Right ventricle myocardium inferior (tissue), 1 donor: ENCODE results near the gene TAF15. TPM values are rescaled to one million over a fixed set of nuclear protein-coding genes. Genes with fewer than 3 reads are reported as not detected.

Experiments
- ATAC-seq: fragments of 200-7000 bp; cut with Tn5 transposase; one replicate; pipeline ENCODE4 v1.9.1; 2020; ENCODE audit warnings: mild to moderate bottlenecking, moderate library complexity
- DNase-seq: peaks from one replicate; pipeline ENCODE4 v3.0.0; 2021; ENCODE audit errors: missing footprints
- intact Hi-C: fragments of 100-400 bp; cut with DNase I; formaldehyde crosslinking; loops from one replicate; pipeline ENCODE4 v1.11.0; 2022
- total RNA-seq: library from RNA; stranded (reverse); fragmentation: NEBNext Ultra II Directional; extraction: Animal tissue kit (Norgen Biotek cat#: 25700); gene quantifications from one replicate; pipeline ENCODE4 v1.2.1, GENCODE V29; 2021
- donor health status: DM: no; HTN: yes; CAD: no; lungs with severe emphysema.

TAF15 gene
- total RNA-seq, 1 donor from 2014 or later: 95.9 TPM

DNA sequence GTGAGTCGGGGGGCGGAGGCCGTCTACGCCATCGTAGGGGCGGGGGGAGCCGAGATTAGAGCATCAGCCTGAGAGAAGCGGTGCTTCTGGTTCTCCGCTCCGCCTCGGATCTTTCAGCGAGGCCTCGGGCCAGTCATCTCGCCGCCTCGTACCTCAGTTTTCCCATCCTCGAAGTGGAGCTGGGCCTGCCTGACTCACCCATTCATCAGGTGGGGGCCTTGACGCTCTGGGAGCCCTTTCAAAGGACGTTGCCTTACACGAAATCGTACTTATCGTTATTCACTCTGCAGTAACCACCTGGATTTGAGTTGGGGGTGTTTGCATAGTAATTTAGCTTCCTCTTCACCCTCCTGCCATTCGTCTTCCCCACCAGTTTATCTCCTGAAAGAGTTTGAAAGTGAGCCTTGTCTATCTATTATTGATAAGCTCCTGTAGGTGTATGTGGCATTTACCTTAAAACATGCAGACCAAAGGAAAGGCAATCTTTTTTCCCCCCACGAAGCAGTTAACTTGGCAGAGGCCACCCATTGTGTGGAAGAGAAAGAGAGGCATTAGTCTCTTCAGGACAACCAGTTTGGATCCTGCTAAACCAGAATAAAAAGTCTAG is 674 bp downstream of the TAF15 start:
- DNase-seq: no peak
- no peak for ATAC-seq
- intact Hi-C loops: no loop called here

DNA sequence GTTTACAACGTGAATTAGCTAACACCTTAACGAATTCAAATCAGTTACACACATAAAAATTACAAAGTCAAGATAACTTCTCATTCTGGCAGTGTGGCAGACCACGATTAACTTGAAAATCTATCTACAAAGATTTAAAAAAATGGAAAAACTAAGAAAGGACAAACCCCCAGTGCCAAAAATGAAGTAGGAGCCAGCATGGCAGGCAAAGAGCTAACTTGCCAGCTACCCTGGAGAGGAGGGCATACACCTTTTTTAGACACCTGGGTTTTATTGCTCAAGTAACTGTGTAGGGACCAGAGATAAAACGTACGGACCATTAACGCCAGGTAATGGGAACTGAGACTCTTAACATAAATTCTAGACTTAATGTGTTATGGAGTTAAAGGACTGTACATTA is 2.5 kb downstream of the TAF15 start:
- intact Hi-C loops: no loop called here
- ATAC-seq (no peak), DNase-seq (no peak)

DNA sequence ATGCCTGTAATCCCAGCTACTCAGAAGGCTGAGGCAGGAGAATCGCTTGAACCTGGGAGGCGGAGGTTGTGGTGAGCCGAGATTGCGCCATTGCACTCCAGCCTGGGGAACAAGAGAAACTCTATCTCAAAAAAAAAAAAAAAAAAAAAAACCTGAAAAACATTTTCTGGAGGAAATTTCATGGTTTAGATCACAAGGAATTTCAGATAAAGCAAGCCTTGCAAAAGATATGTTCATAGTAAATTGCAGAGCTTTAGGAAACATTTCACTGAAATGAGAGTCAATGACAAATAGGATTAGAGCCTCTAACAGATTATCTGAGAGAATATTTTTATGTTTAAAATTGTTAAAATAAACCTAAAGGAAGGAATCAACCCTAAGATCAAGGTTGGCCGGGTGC is 3.2 kb downstream of the TAF15 start:
- intact Hi-C loops: no loop called here
- ATAC-seq (no peak), DNase-seq (no peak)

DNA sequence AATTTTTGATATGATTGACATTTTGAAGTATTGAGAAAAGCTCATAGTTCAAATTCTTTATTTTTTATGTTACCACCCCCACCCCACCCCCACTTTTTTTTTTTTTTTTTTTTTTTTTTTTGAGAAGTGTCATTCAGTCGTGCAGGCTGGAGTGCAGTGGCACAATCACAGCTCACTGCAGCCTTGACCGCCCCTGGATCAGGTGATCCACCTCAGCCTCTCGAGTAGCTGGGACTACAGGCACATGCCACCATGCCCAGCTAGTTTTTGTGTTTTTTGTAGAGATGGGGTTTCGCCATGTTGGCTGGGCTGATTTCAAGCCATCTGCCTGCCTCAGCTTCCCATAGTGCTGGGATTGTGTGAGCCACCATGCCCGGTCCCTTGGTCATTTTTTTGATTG is 7.4 kb downstream of the TAF15 start:
- intact Hi-C loops: no loop called here
- no peak for ATAC-seq

DNA sequence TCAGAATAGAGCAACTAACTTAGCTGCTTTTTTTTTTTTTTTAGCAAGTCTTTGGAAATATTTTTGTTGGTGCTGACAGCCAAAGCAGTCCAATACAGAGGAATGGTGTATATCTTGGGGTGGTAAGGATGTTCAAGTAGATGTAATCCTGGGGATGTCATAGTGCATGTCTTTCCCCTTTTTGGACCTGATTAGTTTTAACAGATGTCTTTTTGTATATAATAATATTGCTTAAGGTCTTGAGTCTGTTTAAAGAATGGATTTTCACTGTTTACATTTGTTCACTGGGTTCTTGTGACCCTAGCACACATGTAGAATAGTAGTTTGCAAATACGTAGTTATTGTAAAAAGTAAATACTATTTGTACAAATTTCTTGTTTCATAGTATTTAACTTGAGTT is 7.9 kb downstream of the TAF15 start:
- intact Hi-C loops: no loop called here
- no peak for ATAC-seq
- no peak for DNase-seq

More for the DNA sequence above, 7.4 kb downstream of the TAF15 start:
- no peak for DNase-seq

DNA sequence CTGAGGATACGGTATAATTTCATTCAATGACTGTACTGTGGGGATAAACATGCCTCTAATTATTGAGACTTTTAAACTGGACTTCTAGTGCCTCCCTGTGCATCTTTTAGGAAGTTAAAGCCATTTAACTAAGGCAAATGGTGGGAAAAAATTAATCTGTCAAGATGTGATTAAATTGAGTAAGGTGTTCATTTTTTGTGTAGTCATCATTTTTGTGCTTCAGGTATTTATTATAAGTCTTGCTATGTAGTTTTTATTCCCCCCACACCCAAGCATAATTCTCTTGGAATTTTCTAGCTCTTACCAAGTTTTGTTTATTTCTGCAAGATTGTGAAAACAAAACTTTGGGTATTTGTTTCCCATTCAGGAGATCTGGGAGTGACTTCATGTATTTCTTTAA is 10.2 kb downstream of the TAF15 start:
- intact Hi-C loops: no loop called here
- no peak for DNase-seq
- no peak for ATAC-seq

DNA sequence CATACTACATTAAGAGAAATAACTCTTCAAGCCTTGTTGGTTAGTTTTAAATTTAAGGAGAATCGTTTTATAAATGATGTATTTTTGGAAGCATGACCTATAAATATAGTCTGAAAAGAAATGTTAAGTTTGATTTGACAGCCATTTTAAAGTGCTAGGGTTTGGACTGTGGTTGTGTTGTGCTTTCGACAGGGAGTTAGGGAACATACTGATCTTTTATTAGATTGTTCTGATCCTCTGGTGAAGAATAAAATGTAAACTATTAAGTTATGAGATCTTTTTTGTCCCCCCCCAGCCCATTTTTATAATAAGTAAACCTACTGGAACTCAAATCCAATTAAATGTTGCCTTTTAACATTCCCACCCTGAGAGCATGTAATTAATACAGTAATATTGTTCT is 12.0 kb downstream of the TAF15 start:
- ATAC-seq (no peak), DNase-seq (no peak)
- intact Hi-C loops: no loop called here

DNA sequence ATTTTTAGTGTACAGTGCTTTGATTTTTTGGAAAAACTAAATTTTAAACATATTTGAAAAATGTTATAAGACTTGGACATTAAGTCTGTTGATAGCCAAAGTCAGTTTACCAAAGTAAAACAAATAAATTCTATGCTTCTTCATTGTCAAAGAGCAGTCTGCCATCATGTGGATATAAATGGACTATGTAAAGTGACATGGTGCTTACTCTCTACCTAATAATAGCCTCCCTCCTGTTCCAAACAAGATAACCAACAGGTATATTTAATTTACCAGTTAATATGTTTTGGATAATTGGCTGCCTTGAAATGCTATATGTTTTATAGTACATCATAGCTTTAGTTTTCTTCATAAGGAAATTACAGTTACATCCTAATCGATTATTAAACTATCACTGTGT is 15.9 kb downstream of the TAF15 start:
- no peak for DNase-seq
- intact Hi-C loops: no loop called here
- no peak for ATAC-seq

DNA sequence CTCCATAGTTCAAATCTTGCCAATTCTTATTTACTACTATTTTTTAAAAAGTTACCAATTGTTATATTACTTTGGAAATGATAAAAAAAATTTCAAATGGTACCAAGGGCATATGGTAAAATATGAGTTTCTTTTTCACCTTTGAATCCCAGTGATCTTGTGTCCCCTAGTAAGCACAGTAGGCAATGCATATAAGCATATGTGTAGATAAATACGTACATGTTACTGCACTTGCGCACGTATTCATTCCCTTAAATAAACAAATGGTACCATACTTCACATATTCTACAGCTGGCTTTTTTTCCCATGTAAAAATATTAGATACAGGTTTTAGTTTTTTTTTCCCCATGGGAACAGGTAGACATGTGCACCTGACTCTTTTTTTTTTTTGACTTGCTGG is 31.8 kb downstream of the TAF15 start:
- no peak for ATAC-seq
- DNase-seq: no peak

DNA sequence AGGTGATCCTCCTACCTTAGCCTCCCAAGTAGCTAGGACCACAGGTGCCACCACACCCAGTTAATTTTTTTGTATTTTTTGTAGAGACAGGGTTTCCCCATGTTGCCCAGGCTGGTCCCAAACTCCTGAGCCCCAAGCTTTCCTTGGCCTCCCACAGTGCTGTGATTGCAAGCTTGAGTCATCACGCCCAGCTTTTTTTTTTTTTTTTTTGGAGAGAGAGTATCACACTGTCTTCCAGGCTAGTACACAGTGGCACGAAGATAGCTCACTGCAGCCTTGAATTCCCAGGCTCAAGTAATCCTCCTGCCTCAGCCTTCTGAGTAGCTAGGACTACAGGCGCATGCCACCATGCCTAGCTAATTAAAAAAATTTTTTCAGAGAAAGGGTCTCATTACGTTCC is 32.2 kb downstream of the TAF15 start:
- ATAC-seq (no peak), DNase-seq (no peak)
- intact Hi-C loops: no loop called here

More for the DNA sequence above, 31.8 kb downstream of the TAF15 start:
- intact Hi-C loops: no loop called here

DNA sequence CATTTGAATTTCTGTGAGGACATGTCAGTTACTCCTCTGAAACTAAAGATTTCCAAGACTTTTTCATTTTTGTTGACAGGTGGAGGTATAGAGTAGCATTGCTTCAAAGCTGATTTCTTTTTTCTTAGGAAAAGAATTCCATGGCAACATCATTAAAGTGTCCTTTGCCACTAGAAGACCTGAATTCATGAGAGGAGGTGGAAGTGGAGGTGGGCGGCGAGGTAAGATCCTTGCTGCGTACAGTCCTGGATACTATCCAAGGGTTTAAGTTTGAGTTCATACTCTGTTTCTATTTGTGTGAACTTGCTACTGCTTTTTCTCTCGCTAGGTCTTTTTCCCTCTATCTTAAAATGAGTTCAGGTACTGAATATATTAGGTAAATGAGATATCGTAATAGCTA is 33.0 kb downstream of the TAF15 start:
- ATAC-seq: no peak
- intact Hi-C loops: no loop called here
- no peak for DNase-seq

DNA sequence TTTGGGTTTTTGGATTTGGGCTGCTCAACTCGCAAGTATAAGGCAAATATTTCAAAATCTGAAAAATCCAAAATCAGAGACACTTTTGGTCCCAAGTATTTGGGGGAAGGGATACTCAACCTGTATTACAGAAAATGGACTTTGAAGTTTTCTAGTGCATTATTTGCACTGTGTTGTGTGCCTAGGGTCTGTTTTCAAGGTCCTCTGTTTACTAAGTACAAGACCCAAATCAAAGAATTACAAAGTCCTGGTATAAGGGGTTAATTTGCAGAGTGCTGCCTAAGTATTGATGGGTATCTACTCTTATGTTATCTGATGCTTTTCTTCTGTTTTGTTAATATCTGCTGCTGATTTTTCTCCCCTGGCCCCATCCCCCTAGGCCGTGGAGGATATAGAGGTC is 34.4 kb downstream of the TAF15 start:
- intact Hi-C loops: no loop called here
- DNase-seq: no peak
- ATAC-seq: no peak

DNA sequence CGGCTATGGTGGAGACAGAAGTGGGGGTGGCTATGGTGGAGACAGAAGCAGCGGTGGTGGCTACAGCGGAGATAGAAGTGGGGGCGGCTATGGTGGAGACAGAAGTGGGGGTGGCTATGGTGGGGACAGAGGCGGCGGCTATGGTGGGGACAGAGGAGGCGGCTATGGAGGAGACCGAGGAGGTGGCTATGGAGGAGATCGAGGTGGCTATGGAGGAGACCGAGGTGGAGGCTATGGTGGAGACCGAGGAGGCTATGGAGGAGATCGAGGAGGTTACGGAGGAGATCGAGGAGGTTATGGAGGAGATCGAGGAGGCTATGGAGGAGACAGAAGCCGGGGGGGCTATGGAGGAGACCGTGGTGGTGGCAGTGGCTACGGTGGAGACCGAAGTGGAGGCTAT is 35.3 kb downstream of the TAF15 start:
- DNase-seq (no peak), ATAC-seq (no peak)
- intact Hi-C loops: no loop called here

DNA sequence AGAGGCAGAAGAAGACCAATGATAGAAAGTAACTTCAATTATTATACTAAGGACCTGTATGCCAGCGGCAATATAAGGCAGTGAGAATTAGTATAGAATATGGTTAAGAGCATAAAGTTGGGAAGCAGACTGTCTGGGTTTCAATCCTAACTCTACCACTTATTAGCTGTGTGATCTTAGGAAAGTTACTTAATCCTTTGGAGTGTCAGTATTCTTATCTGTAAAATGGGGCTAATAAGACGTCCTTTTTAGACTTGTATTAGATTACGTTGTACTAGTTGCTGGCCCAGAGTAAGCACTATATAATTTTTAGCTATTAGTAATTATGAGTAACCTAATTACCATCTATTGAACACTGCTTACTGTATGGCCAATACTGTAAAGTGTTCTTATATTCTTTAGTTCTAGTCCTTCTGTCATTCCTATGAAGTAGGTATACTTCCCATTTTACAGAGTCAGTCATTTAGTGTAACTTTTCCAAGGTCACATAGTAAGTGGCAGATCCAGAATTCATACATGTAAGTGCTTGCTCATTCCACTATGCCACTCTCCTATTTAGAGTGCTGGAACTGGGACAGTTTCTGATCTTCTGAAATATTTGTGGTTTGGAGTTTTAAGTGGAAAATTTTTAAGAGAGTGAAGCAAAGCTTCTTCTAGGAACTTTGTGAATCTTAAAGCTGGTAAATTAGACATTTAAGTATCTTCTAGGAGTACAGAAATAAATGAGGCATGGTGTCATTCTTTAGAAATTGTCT is 36.9 kb downstream of the TAF15 start:
- DNase-seq (no peak), ATAC-seq (no peak)
- intact Hi-C loops: no loop called here

DNA sequence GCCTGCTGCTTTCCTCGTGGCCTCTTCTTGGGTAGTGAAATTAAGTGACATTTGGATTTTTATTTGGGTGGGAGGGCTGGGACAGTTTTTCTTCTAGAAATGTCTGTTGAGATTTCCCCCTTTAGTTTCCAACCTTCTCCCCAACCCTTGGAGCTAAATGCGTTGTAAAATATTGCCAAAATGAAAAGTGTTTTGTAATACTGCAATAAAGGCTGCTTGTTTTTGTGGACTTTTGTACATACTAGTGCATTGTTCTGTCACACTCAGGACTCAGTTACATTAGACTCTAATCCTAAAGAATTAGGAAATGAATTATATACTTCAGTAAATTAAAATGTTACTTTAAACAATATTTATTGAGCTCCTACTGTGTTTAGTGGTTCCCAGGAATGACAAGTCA is 37.7 kb downstream of the TAF15 start:
- intact Hi-C loops: no loop called here
- ATAC-seq: no peak
- DNase-seq: no peak

DNA sequence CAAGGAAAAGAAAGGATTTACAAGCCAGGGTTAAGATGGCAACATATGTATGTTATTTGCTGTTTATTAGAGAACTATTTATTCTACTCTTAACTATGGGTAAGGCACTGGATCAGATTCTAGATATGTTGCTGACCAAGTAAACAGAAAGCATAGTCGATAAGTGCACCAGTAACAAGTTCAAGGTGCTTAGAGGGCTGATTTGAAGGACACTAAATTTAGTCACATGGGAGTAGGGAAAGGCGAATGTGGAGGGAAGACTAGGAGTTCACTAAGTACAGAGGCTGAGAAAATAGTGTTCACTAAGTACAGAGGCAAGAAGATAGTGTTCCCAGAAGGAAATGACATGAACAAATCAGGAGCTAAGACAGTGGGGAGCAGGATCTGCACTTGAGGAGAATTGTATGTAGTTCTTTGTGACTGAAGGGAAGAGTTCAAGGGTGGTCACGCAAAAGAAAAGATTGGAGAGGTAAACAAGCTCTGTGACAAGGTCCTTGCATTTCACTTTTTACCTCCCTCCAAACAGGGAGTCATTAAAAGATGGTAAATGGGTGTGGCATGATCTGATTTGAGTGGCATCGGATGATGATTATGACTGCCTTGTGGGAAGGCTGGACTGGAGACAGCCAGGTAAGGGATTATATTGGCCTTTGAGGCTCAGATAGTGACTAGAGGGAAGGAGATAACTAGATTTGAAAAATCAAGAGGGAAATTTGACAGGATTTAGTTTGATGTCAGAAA is 38.5 kb downstream of the TAF15 start:
- no peak for ATAC-seq
- intact Hi-C loops: no loop called here
- no peak for DNase-seq

DNA sequence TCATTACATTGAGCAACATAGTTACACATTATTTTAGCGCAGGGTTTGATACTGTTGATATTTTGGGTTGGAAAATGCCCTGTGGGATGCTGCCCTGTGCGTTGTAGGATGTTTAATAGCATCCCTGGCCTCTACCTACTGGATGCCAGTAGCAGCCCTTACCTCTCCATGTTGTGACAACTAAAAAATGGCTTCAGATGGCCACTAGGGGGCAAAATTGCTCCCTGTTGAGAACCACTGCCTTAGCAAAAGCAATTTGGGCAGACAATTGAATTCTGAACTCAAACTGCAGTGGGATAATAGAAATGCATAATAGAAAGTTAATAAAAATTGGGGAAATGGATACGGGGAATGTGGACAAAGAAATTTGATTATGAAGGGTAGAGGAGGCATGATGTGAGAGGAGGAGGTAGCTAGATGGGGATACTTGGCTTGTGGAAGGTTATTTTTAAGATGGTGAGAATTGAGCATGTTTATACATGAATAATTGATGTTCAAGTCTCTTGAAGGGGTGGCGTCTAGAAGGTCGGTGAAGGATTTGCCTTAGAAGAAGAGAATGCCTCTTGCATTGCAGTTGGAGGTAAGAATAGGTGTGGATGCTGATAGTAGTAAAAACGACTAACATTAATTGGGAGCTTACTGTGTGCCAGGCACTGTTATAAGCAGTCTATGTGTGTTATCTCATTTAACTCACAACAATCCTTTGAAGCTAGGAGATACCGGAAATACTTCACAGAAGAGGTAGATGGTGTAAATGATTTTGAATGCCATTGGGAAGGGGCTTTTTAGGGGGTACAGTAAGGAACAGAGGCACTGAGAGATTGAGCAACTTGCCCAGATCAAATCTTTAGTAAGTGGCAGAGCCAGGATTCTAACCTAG is 40.4 kb downstream of the TAF15 start:
- intact Hi-C loops: no loop called here
- DNase-seq: no peak
- ATAC-seq: no peak

DNA sequence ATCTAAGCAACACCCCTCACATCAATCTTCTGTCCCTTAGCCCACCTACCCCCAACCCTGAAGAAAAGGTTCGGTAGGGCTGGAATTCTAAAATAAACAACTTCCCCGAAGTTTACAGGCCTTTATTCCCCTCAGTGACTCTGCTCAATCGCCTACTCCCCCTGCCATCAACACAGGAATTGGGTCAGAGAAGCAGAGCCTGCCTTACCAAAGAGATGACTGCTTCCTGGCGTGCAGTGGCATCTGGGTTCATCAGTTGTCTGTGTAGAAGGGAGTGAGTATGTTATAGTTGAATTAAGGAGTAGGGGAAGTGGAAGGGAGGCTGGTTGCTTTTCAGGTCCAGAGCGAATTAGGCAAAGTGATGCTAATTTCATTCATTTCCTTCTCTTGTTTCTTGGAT is 46.7 kb downstream of the TAF15 start:
- DNase-seq (no peak), ATAC-seq (no peak)
- intact Hi-C loops: no loop called here

DNA sequence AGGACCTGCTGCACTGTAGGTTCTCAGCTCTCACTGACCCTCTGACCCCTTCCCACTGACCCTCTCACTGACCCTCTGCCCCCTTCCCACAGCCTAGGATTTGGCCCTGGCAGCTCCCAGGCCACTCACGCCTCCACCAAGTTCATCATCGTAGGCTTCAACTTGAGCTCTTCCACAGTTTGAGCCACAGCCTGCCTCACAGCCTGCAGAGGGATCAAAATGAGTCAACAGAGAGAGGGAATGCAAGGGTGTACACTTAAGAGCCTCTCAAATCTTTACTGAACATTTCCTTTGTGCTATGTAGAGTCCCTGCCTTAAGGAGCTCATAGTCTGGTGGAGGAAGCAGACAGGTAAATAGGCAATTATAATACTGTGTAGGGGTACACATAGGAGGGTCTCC is 47.3 kb downstream of the TAF15 start:
- intact Hi-C loops: no loop called here
- no peak for ATAC-seq
- DNase-seq: no peak
